RWPE2 (cell line): ENCODE measurements around the gene PALD1.
A peak's percentile ranks its signal among the peaks of the same experiment; 100 is the strongest.

Source experiments
- ATAC-seq: fragments of 200-7000 bp; cut with Tn5 transposase; 3 replicates; pipeline ENCODE4 v1.9.1; 2021; ENCODE audit warnings: low read depth
- DNase-seq: peaks from one replicate; pipeline ENCODE4 v3.0.0-alpha.2; 2020; ENCODE audit warnings: low spot score
- H3K27ac ChIP-seq: fragments of 450-650 bp; 2 replicates; pipeline ENCODE4 v1.5.1; 2017; ENCODE audit warnings: mild to moderate bottlenecking; ENCODE audit not compliant: poor library complexity, severe bottlenecking
- H3K27me3 ChIP-seq: fragments of 250-450 bp; sonication (Bioruptor Pico); 2 replicates; pipeline ENCODE4 v1.5.1; 2021; ENCODE audit warnings: mild to moderate bottlenecking, moderate library complexity; ENCODE audit not compliant: insufficient read depth, poor library complexity, severe bottlenecking
- H3K36me3 ChIP-seq: fragments of 250-450 bp; sonication (Bioruptor Pico); 2 replicates; pipeline ENCODE4 v1.5.1; 2020; ENCODE audit warnings: low read depth, mild to moderate bottlenecking, moderate library complexity
- H3K4me1 ChIP-seq: fragments of 250-450 bp; sonication (Bioruptor Pico); 2 replicates; pipeline ENCODE4 v1.5.1; 2021; ENCODE audit warnings: mild to moderate bottlenecking, moderate library complexity; ENCODE audit not compliant: insufficient read depth, poor library complexity, severe bottlenecking
- H3K4me3 ChIP-seq: fragments of 250-450 bp; sonication (Bioruptor Pico); 2 replicates; pipeline ENCODE4 v1.5.1; 2021; ENCODE audit warnings: mild to moderate bottlenecking, moderate library complexity; ENCODE audit not compliant: severe bottlenecking
- H3K9me3 ChIP-seq: fragments of 250-450 bp; sonication (Bioruptor Pico); 2 replicates; pipeline ENCODE4 v1.5.1; 2021; ENCODE audit warnings: mild to moderate bottlenecking, moderate library complexity; ENCODE audit not compliant: severe bottlenecking
- TF ChIP-seq, protein P1 (sequence below): fragments of 450-650 bp; IDR thresholded peaks from one replicate; pipeline ENCODE4 v1.5.1; 2017; ENCODE audit warnings: mild to moderate bottlenecking, moderate library complexity; ENCODE audit not compliant: poor library complexity, severe bottlenecking

PALD1 gene

DNA sequence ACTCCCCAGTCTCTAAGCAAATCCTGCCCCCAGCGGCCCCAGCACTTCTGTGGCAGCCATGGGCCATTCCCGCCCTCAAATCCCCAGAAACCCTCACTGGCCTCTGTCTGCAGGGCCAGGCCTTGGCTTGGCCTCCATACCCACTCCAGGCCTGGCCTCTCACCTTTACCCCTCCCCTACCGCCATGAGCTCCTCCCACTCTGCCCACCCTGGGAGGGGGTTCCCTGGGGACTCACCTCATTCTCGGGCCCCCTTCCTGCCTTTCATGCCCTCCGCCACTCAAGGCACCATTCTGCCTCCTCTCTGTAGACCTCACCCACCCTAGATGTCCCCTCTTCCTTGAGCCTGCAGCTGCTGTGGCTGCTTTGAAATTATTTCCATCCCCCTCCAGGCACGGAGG lies 83.0 kb downstream of the PALD1 start:
- Histone ChIP-seq H3K4me3 (no peak overlapping the region), H3K27me3 (no peaks in the 10 kb centered on the region), H3K9me3 (no peaks in the 10 kb centered on the region), H3K27ac (no peak overlapping the region), H3K4me1 (no peaks in the 10 kb centered on the region), H3K36me3 (no peaks in the 10 kb centered on the region)
- DNase-seq (peak; percentile 24), ATAC-seq (no peak)
- TF ChIP-seq, protein P1, sequence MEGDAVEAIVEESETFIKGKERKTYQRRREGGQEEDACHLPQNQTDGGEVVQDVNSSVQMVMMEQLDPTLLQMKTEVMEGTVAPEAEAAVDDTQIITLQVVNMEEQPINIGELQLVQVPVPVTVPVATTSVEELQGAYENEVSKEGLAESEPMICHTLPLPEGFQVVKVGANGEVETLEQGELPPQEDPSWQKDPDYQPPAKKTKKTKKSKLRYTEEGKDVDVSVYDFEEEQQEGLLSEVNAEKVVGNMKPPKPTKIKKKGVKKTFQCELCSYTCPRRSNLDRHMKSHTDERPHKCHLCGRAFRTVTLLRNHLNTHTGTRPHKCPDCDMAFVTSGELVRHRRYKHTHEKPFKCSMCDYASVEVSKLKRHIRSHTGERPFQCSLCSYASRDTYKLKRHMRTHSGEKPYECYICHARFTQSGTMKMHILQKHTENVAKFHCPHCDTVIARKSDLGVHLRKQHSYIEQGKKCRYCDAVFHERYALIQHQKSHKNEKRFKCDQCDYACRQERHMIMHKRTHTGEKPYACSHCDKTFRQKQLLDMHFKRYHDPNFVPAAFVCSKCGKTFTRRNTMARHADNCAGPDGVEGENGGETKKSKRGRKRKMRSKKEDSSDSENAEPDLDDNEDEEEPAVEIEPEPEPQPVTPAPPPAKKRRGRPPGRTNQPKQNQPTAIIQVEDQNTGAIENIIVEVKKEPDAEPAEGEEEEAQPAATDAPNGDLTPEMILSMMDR = no peak

DNA sequence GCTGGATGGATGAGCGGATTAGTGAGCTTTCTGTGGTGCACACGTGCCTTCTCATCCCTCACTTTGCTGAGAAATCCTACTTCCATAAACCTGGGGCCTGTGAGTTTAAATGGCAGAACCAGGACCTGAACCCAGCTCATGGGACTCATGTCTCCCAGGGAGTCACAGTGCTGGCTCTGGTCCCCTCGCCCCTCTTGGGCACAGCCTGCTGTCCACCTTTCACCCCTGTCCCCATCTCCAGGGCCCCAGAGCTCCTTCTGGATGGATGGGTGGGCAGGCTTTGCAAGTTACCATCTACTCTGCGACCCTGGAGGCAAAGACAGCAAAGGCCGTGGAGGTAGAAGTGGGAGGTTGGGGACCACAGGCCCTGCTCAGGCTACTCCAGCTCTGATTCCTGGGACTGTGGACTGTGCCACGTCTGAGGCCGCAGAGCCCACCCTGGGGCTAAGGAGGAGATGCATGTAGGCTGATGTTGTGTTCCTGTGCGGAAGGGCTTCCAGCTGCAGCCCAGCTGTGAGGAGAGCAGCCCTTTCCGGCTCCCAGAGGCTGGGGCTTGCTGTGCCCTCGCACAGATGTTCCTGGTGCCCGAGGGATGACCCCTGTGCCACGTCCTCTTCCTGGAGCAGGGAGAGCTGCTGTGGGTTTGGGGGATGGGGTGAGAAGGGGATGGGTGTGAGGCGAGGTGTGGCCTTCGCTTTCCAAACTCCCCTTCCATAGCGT lies 83.6 kb downstream of the PALD1 start:
- H3K4me3 ChIP-seq = no peak overlapping the region
- TF ChIP-seq, protein P1 = no peak
- no peaks in the 10 kb centered on the region for H3K36me3 ChIP-seq
- no peaks in the 10 kb centered on the region for H3K4me1 ChIP-seq
- DNase-seq = peak; percentile 30
- H3K27ac ChIP-seq = no peak overlapping the region
- no peaks in the 10 kb centered on the region for H3K9me3 ChIP-seq
- no peaks in the 10 kb centered on the region for H3K27me3 ChIP-seq
- no peak for ATAC-seq

DNA sequence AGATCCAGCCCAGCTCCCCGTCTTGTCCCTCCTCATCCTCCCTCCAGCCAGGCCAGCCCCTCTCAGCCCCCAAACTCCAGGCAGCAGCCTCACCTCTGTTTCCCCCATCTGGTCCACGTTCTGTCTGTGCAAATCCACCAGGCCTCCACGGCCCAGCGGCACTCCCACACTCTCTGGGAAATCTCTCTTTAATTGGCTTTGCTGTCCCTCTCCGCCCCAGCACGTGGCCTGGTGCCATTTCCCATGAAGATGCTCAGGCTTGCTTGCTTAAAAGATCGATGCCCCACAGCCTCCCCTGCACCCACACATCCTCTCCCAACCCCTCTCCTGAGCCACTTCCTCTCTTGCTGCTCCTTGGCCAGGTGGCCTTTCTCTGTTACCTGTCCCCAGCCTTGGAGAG lies 84.7 kb downstream of the PALD1 start:
- ATAC-seq (no peak), DNase-seq (no peak)
- Histone ChIP-seq H3K27me3 (no peaks in the 10 kb centered on the region), H3K4me3 (no peak overlapping the region), H3K36me3 (no peaks in the 10 kb centered on the region), H3K4me1 (no peaks in the 10 kb centered on the region), H3K27ac (no peak overlapping the region), H3K9me3 (no peaks in the 10 kb centered on the region)
- TF ChIP-seq, protein P1 = no peak

DNA sequence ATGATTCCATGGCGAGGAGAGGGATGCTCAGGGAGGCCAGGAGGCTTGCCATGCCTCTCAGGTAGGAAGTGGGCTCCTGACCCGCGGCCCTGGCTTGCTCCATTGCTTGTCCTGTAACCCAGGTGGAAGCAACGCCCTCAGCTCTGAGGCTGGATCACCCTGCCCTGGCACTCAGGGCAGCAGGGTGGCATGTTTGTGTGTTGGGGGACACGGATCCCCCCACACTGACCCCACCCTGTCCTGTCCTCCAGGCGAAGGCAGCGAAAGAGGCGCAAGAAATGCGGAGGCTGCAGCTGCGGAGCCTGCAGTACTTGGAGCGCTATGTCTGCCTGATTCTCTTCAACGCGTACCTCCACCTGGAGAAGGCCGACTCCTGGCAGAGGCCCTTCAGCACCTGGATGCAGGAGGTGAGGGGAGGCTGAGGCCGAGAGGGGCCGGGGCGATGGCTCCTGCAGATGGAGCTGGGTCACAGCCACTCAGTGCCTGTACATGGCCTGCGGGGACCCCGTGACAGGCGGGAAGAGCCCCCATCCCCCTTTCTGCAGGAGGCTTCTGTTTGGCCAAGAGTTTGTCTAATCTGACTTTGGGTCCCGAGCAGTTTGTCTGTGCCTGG lies 85.7 kb downstream of the PALD1 start:
- Histone ChIP-seq H3K4me1 (no peaks in the 10 kb centered on the region), H3K9me3 (no peaks in the 10 kb centered on the region), H3K4me3 (no peak overlapping the region), H3K27ac (no peak overlapping the region), H3K27me3 (no peaks in the 10 kb centered on the region), H3K36me3 (no peaks in the 10 kb centered on the region)
- no peak for ATAC-seq
- no peak for DNase-seq
- TF ChIP-seq, protein P1 = no peak

DNA sequence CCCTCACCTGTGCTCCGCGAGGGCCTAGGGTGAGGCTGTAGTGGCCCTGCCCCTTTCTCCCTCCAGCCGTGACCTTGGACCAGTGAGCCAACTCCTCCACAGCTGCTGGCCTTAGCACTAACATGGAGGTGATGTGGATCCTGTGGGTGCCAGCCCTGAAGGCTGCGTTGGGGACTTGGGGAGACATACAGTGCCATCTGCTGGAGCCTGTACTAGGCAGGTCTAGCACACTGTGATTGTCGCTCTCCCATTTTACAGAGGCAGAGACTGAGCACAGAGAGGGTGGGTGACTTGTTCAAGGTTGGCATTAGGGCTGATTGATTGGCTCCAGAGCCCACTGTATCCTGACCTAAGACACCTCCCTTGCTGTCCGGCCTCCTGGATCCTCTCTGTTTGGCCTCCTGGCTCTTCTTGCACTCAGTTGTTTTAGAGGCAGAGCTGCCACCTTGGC lies 86.4 kb downstream of the PALD1 start:
- no peak for ATAC-seq

More for the DNA sequence above, 86.4 kb downstream of the PALD1 start:
- no peaks in the 10 kb centered on the region for H3K9me3 ChIP-seq
- DNase-seq = no peak
- H3K27ac ChIP-seq = no peak overlapping the region
- no peak overlapping the region for H3K4me3 ChIP-seq
- H3K36me3 ChIP-seq = no peaks in the 10 kb centered on the region
- TF ChIP-seq, protein P1 = no peak
- H3K4me1 ChIP-seq = no peaks in the 10 kb centered on the region
- no peaks in the 10 kb centered on the region for H3K27me3 ChIP-seq
